GM13977 (cell line): ENCODE results near the gene SUGP2.

Experiments
- DNase-seq: peaks from one replicate; pipeline ENCODE4 v3.0.0; 2012; ENCODE audit warnings: low spot score
- CTCF ChIP-seq: IDR thresholded peaks from 2 replicates; pipeline ENCODE4 v1.5.1; 2012; ENCODE audit warnings: mild to moderate bottlenecking, control low read depth; ENCODE audit not compliant: insufficient read depth; ENCODE audit errors: extremely low read depth, missing control alignments
- in situ Hi-C: fragments of 300-500 bp; cut with MboI; formaldehyde crosslinking; loops from one replicate; pipeline ENCODE4 v1.12.0; 2022; ENCODE audit warnings: low sequenced_read_pairs, low pct_unique_long_range_greater_than_20kb, mixed read lengths, inconsistent platforms; ENCODE audit not compliant: unreplicated experiment

Gene SUGP2

GRCh38 chr19:18989316-18989715 is 44.0 kb downstream of the SUGP2 start:
- DNase-seq = no peak
- TF ChIP-seq CTCF = no peak
- in situ Hi-C loops = no loop called here

GRCh38 chr19:18987456-18987855 is 45.9 kb downstream of the SUGP2 start:
- in situ Hi-C loops = no loop called here
- DNase-seq = no peak
- TF ChIP-seq CTCF = no peak

- in situ Hi-C loops = no loop called here
- no peak for DNase-seq
- no peak for TF ChIP-seq CTCF
Observed at GRCh38 chr19:18985257-18985656, 48.1 kb downstream of the SUGP2 start.

- TF ChIP-seq CTCF = no peak
- DNase-seq = no peak
- in situ Hi-C loops = no loop called here
Observed at GRCh38 chr19:18984251-18984650, 49.1 kb downstream of the SUGP2 start.

- TF ChIP-seq CTCF = no peak
- DNase-seq = no peak
- in situ Hi-C loops = no loop called here
Observed at GRCh38 chr19:18982669-18983068, 50.6 kb downstream of the SUGP2 start.

- in situ Hi-C loops = no loop called here
- no peak for TF ChIP-seq CTCF
- DNase-seq = no peak
Observed at GRCh38 chr19:18980432-18981020, 52.8 kb downstream of the SUGP2 start.

GRCh38 chr19:18978616-18979015 is 54.7 kb downstream of the SUGP2 start:
- no peak for TF ChIP-seq CTCF
- DNase-seq = no peak
- in situ Hi-C loops = no loop called here
